Smooth muscle cell of the umbilical artery (primary cell): Measurements from ENCODE around the gene HSBP1. TPM values are rescaled to one million over a fixed set of nuclear protein-coding genes. Genes with fewer than 3 reads are reported as not detected.

Source experiments
- total RNA-seq: library from RNA; depleted of rRNA; stranded (reverse); fragments of >200 nt; gene quantifications from 2 replicates; pipeline ENCODE4 v1.2.3, GENCODE V29; 2014

HSBP1 gene
- total RNA-seq = 34.4 and 42.4 TPM in 2 replicates

DNA sequence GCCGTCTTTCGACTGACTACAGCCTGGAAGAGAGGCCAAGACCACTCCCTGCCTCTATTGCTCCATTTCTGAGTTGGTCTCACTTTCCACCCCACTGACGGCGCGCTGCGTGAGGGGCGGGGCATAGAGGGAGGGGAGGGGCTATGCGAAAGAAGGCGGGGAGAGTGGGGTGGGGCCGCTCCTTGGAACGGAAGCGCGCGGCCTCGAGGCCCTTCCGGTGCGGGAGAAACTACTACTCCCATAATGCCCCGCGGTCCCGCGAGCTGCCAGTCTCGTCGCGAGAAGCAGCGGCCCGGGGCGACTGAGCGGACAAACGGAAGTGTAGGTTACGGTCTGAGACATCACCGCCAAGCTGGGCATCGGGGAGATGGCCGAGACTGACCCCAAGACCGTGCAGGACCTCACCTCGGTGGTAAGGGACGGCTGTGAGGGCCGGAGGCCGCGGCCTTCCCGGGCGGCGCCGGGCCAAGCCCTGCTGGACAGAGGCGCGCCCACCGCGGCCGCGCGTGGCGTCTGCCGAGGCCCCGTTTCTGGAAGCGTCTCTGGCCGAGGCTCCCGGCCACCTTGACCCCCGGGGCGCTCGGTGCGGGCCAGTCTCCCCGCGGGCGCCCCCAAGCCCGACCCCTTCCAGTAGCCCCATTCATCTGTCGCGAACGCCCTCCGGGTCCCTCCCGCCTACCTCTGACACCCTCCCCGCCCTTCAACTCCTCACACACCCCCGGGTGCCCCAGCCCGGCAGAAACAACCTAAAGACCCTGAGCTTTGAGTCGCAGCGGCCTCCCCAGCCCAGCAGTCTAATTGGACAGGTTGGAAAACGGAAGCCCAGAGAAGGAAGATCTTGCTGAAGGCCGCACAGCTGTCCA lies at the start of gene HSBP1:
TSS of gene HSBP1 (plus strand) at position 269 of the 863 bp plus-strand sequence. CDS start at position 368, 99 bp downstream.

Other genes with a start within 250 kb of the HSBP1 start
- gene MLYCD, start 91.1 kb downstream of the HSBP1 start, total RNA-seq = 3.4 and 4.5 TPM in 2 replicates
- 1.2 and 2.4 TPM in 2 replicates for gene OSGIN1, start 145.3 kb downstream of the HSBP1 start, total RNA-seq
- gene NECAB2, start 160.3 kb downstream of the HSBP1 start, total RNA-seq = 0.37 TPM in 1 of 2 replicates, not detected in the other
- gene SLC38A8, start 234.8 kb downstream of the HSBP1 start, total RNA-seq = not detected in 2 replicates